HEK293 (cell line): ENCODE results near the gene STS.

Experiments
- CTCF ChIA-PET: fragments of 350-600 bp; formaldehyde crosslinking; extraction: SDS; loops from one replicate; lab custom pipeline; 2021; ENCODE audit warnings: antibody characterized with exemption; lab: Yijun Ruan, JAX
- POLR2A ChIA-PET: fragments of 300-600 bp; formaldehyde crosslinking; extraction: SDS; loops from one replicate; lab custom pipeline; 2020; ENCODE audit warnings: antibody characterized with exemption, inconsistent platforms; lab: Yijun Ruan, JAX
- H3K27ac ChIP-seq: fragments of 200-500 bp; sonication (Bioruptor generic); 2 replicates; pipeline ENCODE4 v1.5.1; 2014; ENCODE audit warnings: low read depth, low read length, control low read depth, inconsistent platforms; ENCODE audit errors: extremely low read depth
- H3K36me3 ChIP-seq, 2 experiments: fragments of 200-500 bp in 1 of 2; sonication (Bioruptor generic) in 1 of 2; 1 replicate in 1 of 2; 2 replicates in 1 of 2; pipeline ENCODE4 v1.5.1; 2014 to 2017; ENCODE audit warnings: inconsistent platforms in 2 of 2, low read length in 2 of 2; ENCODE audit not compliant: control insufficient read depth in 2 of 2, insufficient read depth in 1 of 2
- H3K4me1 ChIP-seq: fragments of 200-500 bp; sonication (Bioruptor generic); 2 replicates; pipeline ENCODE4 v1.5.1; 2014; ENCODE audit warnings: mild to moderate bottlenecking, low read length, inconsistent platforms; ENCODE audit not compliant: control insufficient read depth, insufficient read depth
- H3K4me3 ChIP-seq: 2 replicates; pipeline ENCODE4 v1.5.1; 2011; ENCODE audit warnings: low read depth, mild to moderate bottlenecking, control low read depth, low read length, moderate library complexity
- H3K9me3 ChIP-seq: fragments of 200-500 bp; sonication (Bioruptor generic); 2 replicates; pipeline ENCODE4 v1.5.1; 2014; ENCODE audit warnings: low read depth, low read length, inconsistent platforms; ENCODE audit not compliant: control insufficient read depth, insufficient read depth
- FEZF1 ChIP-seq: fragments of 450-650 bp; formaldehyde crosslinking; IDR thresholded peaks from 2 replicates; pipeline ENCODE4 v1.5.1; 2016; ENCODE audit warnings: missing biosample characterization, missing genetic modification characterization
- IKZF3 ChIP-seq: fragments of 450-650 bp; IDR thresholded peaks from 2 replicates; pipeline ENCODE4 v1.5.0; 2018; ENCODE audit warnings: missing biosample characterization, mild to moderate bottlenecking, missing genetic modification characterization, moderate library complexity
- KLF10 ChIP-seq: fragments of 450-650 bp; IDR thresholded peaks from 2 replicates; pipeline ENCODE4 v1.5.1; 2018; ENCODE audit warnings: missing biosample characterization, mild to moderate bottlenecking, missing genetic modification characterization
- MYNN ChIP-seq: fragments of 450-650 bp; formaldehyde crosslinking; IDR thresholded peaks from 2 replicates; pipeline ENCODE4 v1.5.1; 2016; ENCODE audit warnings: missing biosample characterization, missing genetic modification characterization, borderline replicate concordance
- REPIN1 ChIP-seq: fragments of 450-650 bp; formaldehyde crosslinking; IDR thresholded peaks from 2 replicates; pipeline ENCODE4 v1.5.1; 2017; ENCODE audit warnings: missing biosample characterization, missing genetic modification characterization, low read depth
- TCF7L2 ChIP-seq: IDR thresholded peaks from 2 replicates; pipeline ENCODE4 v1.6.1; 2011; ENCODE audit warnings: low read depth, mild to moderate bottlenecking, inconsistent platforms, low read length, moderate library complexity, borderline replicate concordance
- TRIM28 ChIP-seq: IDR thresholded peaks from 2 replicates; pipeline ENCODE4 v1.6.1; 2011; ENCODE audit warnings: low read length, control low read depth, borderline replicate concordance
- ZFP37 ChIP-seq: fragments of 450-650 bp; formaldehyde crosslinking; IDR thresholded peaks from 2 replicates; pipeline ENCODE4 v1.5.1; 2016; ENCODE audit warnings: missing biosample characterization, missing genetic modification characterization
- ZNF121 ChIP-seq: fragments of 450-650 bp; formaldehyde crosslinking; IDR thresholded peaks from 2 replicates; pipeline ENCODE4 v1.5.1; 2016; ENCODE audit warnings: missing biosample characterization, missing genetic modification characterization
- ZNF16 ChIP-seq: fragments of 450-650 bp; formaldehyde crosslinking; IDR thresholded peaks from 2 replicates; pipeline ENCODE4 v1.5.1; 2016; ENCODE audit warnings: low read depth, missing biosample characterization, missing genetic modification characterization
- ZNF239 ChIP-seq: fragments of 450-650 bp; formaldehyde crosslinking; IDR thresholded peaks from 2 replicates; pipeline ENCODE4 v1.5.1; 2016; ENCODE audit warnings: missing biosample characterization, missing genetic modification characterization
- ZNF24 ChIP-seq: fragments of 450-650 bp; formaldehyde crosslinking; IDR thresholded peaks from 2 replicates; pipeline ENCODE4 v1.5.1; 2016; ENCODE audit warnings: missing biosample characterization, missing genetic modification characterization
- ZNF248 ChIP-seq: fragments of 450-650 bp; formaldehyde crosslinking; IDR thresholded peaks from 2 replicates; pipeline ENCODE4 v1.5.1; 2017; ENCODE audit warnings: missing biosample characterization, missing genetic modification characterization
- ZNF266 ChIP-seq: fragments of 450-650 bp; formaldehyde crosslinking; IDR thresholded peaks from 2 replicates; pipeline ENCODE4 v1.5.1; 2016; ENCODE audit warnings: missing biosample characterization, missing genetic modification characterization, low read depth
- ZNF311 ChIP-seq: fragments of 450-650 bp; formaldehyde crosslinking; IDR thresholded peaks from 2 replicates; pipeline ENCODE4 v1.5.1; 2017; ENCODE audit warnings: missing biosample characterization, missing genetic modification characterization, borderline replicate concordance
- ZNF426 ChIP-seq: fragments of 450-650 bp; formaldehyde crosslinking; IDR thresholded peaks from 2 replicates; pipeline ENCODE4 v1.5.1; 2017; ENCODE audit warnings: missing biosample characterization, missing genetic modification characterization, mild to moderate bottlenecking, inconsistent platforms, moderate library complexity
- ZNF510 ChIP-seq: fragments of 450-650 bp; formaldehyde crosslinking; IDR thresholded peaks from 2 replicates; pipeline ENCODE4 v1.5.1; 2018; ENCODE audit warnings: mild to moderate bottlenecking, missing genetic modification characterization, missing biosample characterization; ENCODE audit not compliant: insufficient replicate concordance
- ZNF558 ChIP-seq: fragments of 450-650 bp; formaldehyde crosslinking; IDR thresholded peaks from 2 replicates; pipeline ENCODE4 v1.5.1; 2016; ENCODE audit warnings: missing biosample characterization, missing genetic modification characterization
- ZNF658 ChIP-seq: fragments of 450-650 bp; formaldehyde crosslinking; IDR thresholded peaks from 2 replicates; pipeline ENCODE4; 2016; ENCODE audit warnings: missing biosample characterization, missing genetic modification characterization
- ZNF747 ChIP-seq: fragments of 450-650 bp; formaldehyde crosslinking; IDR thresholded peaks from 2 replicates; pipeline ENCODE4 v1.5.1; 2016; ENCODE audit warnings: missing biosample characterization, missing genetic modification characterization
- ZSCAN23 ChIP-seq: fragments of 450-650 bp; formaldehyde crosslinking; IDR thresholded peaks from 2 replicates; pipeline ENCODE4 v1.5.1; 2016; ENCODE audit warnings: missing biosample characterization, missing genetic modification characterization
- ZSCAN30 ChIP-seq: fragments of 450-650 bp; IDR thresholded peaks from 2 replicates; pipeline ENCODE4 v1.5.1; 2018; ENCODE audit warnings: missing biosample characterization, mild to moderate bottlenecking, missing genetic modification characterization, moderate library complexity
- TF ChIP-seq, protein P1 (sequence below): fragments of 450-650 bp; formaldehyde crosslinking; IDR thresholded peaks from 2 replicates; pipeline ENCODE4 v1.5.1; 2016; ENCODE audit warnings: missing biosample characterization, missing genetic modification characterization
- TF ChIP-seq, protein P2 (sequence below): fragments of 450-650 bp; formaldehyde crosslinking; IDR thresholded peaks from 2 replicates; pipeline ENCODE4 v1.5.1; 2016; ENCODE audit warnings: missing biosample characterization, missing genetic modification characterization
- TF ChIP-seq, protein P3 (sequence below): fragments of 450-650 bp; formaldehyde crosslinking; IDR thresholded peaks from 2 replicates; pipeline ENCODE4 v1.5.1; 2016; ENCODE audit warnings: missing biosample characterization, missing genetic modification characterization
- TF ChIP-seq, protein P4 (sequence below): fragments of 450-650 bp; formaldehyde crosslinking; IDR thresholded peaks from 2 replicates; pipeline ENCODE4 v1.5.1; 2017; ENCODE audit warnings: missing biosample characterization, missing genetic modification characterization
- TF ChIP-seq, protein P5 (sequence below): fragments of 450-650 bp; formaldehyde crosslinking; optimal IDR thresholded peaks from 2 replicates; pipeline ENCODE3; 2016; ENCODE audit warnings: missing biosample characterization, mild to moderate bottlenecking, missing genetic modification characterization
- TF ChIP-seq, protein P6 (sequence below): fragments of 450-650 bp; formaldehyde crosslinking; IDR thresholded peaks from 2 replicates; pipeline ENCODE4 v1.5.1; 2016; ENCODE audit warnings: missing biosample characterization, missing genetic modification characterization

STS gene

DNA sequence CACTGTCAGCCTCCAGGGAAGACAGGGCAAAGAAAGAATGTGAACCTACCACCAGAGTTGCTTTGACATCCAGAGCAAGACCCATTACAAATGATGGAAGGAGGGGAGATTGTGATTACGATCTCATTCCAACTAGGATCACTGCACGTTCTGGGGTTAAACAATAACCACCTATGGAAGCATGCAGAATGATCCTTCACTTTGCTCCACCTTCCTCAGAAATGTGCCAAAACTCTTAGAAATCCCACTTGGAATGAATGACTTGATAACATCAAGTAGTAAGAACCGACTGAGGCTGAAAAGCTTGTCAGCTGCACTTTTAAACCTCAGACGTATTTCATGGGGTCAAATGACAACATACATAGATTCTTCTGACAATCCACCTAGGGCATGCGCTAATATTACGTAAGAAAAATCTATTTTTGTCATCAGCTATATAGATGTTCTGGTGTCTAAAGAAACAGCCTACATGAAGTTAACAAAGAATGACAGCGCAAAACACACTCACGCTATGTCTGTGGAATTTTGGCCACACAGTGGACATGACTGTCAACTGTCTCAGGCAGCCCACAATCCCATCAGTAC lies 3.5 kb upstream of the STS start:
- CTCF ChIA-PET: no interaction called here
- TF ChIP-seq, protein P1, sequence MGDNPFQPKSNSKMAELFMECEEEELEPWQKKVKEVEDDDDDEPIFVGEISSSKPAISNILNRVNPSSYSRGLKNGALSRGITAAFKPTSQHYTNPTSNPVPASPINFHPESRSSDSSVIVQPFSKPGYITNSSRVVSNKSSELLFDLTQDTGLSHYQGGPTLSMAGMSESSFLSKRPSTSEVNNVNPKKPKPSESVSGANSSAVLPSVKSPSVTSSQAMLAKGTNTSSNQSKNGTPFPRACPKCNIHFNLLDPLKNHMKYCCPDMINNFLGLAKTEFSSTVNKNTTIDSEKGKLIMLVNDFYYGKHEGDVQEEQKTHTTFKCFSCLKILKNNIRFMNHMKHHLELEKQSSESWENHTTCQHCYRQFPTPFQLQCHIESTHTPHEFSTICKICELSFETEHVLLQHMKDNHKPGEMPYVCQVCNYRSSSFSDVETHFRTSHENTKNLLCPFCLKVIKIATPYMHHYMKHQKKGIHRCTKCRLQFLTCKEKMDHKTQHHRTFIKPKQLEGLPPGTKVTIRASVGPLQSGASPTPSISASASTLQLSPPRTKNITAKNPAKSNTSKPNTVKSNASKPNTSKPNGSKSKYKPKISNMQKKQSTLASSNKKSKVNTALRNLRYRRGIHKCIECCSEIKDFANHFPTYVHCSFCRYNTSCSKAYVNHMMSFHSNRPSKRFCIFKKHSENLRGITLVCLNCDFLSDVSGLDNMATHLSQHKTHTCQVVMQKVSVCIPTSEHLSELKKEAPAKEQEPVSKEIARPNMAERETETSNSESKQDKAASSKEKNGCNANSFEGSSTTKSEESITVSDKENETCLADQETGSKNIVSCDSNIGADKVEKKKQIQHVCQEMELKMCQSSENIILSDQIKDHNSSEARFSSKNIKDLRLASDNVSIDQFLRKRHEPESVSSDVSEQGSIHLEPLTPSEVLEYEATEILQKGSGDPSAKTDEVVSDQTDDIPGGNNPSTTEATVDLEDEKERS (tag by site-specific recombination): no peak
- TF ChIP-seq, protein P2, sequence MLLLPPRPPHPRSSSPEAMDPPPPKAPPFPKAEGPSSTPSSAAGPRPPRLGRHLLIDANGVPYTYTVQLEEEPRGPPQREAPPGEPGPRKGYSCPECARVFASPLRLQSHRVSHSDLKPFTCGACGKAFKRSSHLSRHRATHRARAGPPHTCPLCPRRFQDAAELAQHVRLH: no peak
- no peak for TF ChIP-seq TCF7L2
- no peak for TF ChIP-seq ZNF16 (tag by site-specific recombination)
- TF ChIP-seq, protein P3, sequence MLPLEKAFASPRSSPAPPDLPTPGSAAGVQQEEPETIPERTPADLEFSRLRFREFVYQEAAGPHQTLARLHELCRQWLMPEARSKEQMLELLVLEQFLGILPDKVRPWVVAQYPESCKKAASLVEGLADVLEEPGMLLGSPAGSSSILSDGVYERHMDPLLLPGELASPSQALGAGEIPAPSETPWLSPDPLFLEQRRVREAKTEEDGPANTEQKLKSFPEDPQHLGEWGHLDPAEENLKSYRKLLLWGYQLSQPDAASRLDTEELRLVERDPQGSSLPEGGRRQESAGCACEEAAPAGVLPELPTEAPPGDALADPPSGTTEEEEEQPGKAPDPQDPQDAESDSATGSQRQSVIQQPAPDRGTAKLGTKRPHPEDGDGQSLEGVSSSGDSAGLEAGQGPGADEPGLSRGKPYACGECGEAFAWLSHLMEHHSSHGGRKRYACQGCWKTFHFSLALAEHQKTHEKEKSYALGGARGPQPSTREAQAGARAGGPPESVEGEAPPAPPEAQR (tag by site-specific recombination): no peak
- TF ChIP-seq ZSCAN30 (tag by site-specific recombination): no peak
- TF ChIP-seq MYNN: no peak
- TF ChIP-seq, protein P4, sequence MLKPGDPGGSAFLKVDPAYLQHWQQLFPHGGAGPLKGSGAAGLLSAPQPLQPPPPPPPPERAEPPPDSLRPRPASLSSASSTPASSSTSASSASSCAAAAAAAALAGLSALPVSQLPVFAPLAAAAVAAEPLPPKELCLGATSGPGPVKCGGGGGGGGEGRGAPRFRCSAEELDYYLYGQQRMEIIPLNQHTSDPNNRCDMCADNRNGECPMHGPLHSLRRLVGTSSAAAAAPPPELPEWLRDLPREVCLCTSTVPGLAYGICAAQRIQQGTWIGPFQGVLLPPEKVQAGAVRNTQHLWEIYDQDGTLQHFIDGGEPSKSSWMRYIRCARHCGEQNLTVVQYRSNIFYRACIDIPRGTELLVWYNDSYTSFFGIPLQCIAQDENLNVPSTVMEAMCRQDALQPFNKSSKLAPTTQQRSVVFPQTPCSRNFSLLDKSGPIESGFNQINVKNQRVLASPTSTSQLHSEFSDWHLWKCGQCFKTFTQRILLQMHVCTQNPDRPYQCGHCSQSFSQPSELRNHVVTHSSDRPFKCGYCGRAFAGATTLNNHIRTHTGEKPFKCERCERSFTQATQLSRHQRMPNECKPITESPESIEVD: no peak
- no peak for TF ChIP-seq KLF10 (tag by site-specific recombination)
- TF ChIP-seq ZFP37 (tag by site-specific recombination): no peak
- no peak for TF ChIP-seq IKZF3 (tag by site-specific recombination)
- TF ChIP-seq ZNF426 (tag by site-specific recombination): no peak
- TF ChIP-seq ZNF510 (tag by site-specific recombination): no peak
- TF ChIP-seq ZNF747 (tag by site-specific recombination): no peak
- TF ChIP-seq ZNF558: no peak
- TF ChIP-seq, protein P5, sequence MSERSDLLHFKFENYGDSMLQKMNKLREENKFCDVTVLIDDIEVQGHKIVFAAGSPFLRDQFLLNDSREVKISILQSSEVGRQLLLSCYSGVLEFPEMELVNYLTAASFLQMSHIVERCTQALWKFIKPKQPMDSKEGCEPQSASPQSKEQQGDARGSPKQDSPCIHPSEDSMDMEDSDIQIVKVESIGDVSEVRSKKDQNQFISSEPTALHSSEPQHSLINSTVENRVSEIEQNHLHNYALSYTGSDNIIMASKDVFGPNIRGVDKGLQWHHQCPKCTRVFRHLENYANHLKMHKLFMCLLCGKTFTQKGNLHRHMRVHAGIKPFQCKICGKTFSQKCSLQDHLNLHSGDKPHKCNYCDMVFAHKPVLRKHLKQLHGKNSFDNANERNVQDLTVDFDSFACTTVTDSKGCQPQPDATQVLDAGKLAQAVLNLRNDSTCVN: no peak
- no peak for TF ChIP-seq ZNF239 (tag by site-specific recombination)
- no peak for TF ChIP-seq ZNF121 (tag by site-specific recombination)

DNA sequence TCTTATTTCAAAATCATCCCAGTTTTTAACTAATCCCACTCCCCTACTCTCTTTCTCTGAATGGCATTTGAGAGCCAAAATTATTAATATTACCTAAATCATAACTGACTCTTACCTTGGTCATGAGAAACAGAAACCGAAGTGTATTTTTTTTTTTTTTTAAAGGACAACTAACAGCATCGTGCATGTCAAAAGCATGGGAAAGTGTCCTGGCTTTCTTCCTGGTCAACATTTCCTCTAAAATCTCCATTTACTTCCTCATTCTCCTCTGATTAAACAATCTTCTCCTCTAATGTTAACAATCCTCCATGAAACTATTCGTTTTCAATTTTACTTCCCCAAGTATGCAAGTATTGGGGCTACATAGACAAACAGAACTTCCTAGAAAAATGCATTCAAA lies 2.1 kb upstream of the STS start:
- Histone ChIP-seq H3K36me3 (no peaks in the 10 kb centered on the region), H3K4me3 (no peak overlapping the region), H3K9me3 (no peaks in the 10 kb centered on the region), H3K27ac (no peak overlapping the region), H3K4me1 (no peaks in the 10 kb centered on the region)
- POLR2A ChIA-PET: no interaction called here
- CTCF ChIA-PET: no interaction called here
- TF ChIP-seq ZNF658 (tag by site-specific recombination): no peak
- no peak for TF ChIP-seq ZNF248 (tag by site-specific recombination)
- no peak for TF ChIP-seq FEZF1 (tag by site-specific recombination)
- TF ChIP-seq ZSCAN23: no peak
- TF ChIP-seq TRIM28: no peak
- no peak for TF ChIP-seq ZNF24
- TF ChIP-seq ZNF311 (tag by site-specific recombination): no peak
- no peak for TF ChIP-seq REPIN1
- no peak for TF ChIP-seq ZNF558
- TF ChIP-seq, protein P6, sequence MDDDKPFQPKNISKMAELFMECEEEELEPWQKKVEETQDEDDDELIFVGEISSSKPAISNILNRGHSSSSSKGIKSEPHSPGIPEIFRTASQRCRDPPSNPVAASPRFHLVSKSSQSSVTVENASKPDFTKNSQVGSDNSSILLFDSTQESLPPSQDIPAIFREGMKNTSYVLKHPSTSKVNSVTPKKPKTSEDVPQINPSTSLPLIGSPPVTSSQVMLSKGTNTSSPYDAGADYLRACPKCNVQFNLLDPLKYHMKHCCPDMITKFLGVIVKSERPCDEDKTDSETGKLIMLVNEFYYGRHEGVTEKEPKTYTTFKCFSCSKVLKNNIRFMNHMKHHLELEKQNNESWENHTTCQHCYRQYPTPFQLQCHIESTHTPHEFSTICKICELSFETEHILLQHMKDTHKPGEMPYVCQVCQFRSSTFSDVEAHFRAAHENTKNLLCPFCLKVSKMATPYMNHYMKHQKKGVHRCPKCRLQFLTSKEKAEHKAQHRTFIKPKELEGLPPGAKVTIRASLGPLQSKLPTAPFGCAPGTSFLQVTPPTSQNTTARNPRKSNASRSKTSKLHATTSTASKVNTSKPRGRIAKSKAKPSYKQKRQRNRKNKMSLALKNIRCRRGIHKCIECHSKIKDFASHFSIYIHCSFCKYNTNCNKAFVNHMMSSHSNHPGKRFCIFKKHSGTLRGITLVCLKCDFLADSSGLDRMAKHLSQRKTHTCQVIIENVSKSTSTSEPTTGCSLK (tag by site-specific recombination): no peak
- no peak for TF ChIP-seq ZNF266 (tag by site-specific recombination)

More for the DNA sequence above, 3.5 kb upstream of the STS start:
- Histone ChIP-seq H3K9me3 (no peaks in the 10 kb centered on the region), H3K4me3 (no peak overlapping the region), H3K27ac (no peak overlapping the region), H3K4me1 (no peaks in the 10 kb centered on the region), H3K36me3 (no peaks in the 10 kb centered on the region)
- POLR2A ChIA-PET: no interaction called here
